Activated CD8-positive, alpha-beta memory T cell treated with anti-CD3 and anti-CD28 coated beads, Interleukin-2, amount 10 ng/mL, durations not matched to agents 7 days and 5 days (primary cell): ENCODE measurements around the gene EPHB6. TPM values are rescaled to one million over a fixed set of nuclear protein-coding genes. Genes with fewer than 3 reads are reported as not detected.

ENCODE experiments used
- ATAC-seq: fragments of 150-1000 bp; cut with Tn5 transposase; one replicate; pipeline ENCODE4 v1.10.0; 2021; ENCODE audit warnings: moderate library complexity
- CTCF ChIA-PET: fragments of 350-600 bp; sonication (Branson Sonifier 250); formaldehyde crosslinking; loops from one replicate; lab custom pipeline; 2021; ENCODE audit warnings: antibody characterized with exemption; lab: Charles Lee
- DNase-seq: peaks from one replicate; pipeline ENCODE4 v3.0.0-alpha.2; 2020
- H3K27ac Mint-ChIP-seq: one replicate; pipeline ENCODE4 v1.8.0; 2021; ENCODE audit warnings: mild to moderate bottlenecking, mixed read lengths
- H3K27me3 Mint-ChIP-seq: one replicate; pipeline ENCODE4 v1.8.0; 2021; ENCODE audit warnings: mixed read lengths
- H3K36me3 Mint-ChIP-seq: one replicate; pipeline ENCODE4 v1.8.0; 2021; ENCODE audit warnings: mild to moderate bottlenecking, mixed read lengths
- H3K4me1 Mint-ChIP-seq: one replicate; pipeline ENCODE4 v1.8.0; 2021; ENCODE audit warnings: mixed read lengths
- H3K4me3 Mint-ChIP-seq: one replicate; pipeline ENCODE4 v1.8.0; 2021; ENCODE audit warnings: mild to moderate bottlenecking, moderate library complexity, mixed read lengths
- H3K9me3 Mint-ChIP-seq: one replicate; pipeline ENCODE4 v1.8.0; 2022; ENCODE audit warnings: low read depth, mixed read lengths
- total RNA-seq, 2 experiments: library from RNA; stranded (reverse); gene quantifications; one replicate each; pipeline ENCODE4 v1.2.3, GENCODE V29; 2021

The EPHB6 gene
- total RNA-seq, 2 experiments from 2014 or later = 5.1 to 7.5 TPM

- no peaks in the 10 kb centered on the region for H3K9me3 Mint-ChIP-seq
- no peak overlapping the region for H3K27ac Mint-ChIP-seq
- DNase-seq (no peak), ATAC-seq (no peak)
- peaks cover 12% of the 10 kb centered on the region for H3K27me3 Mint-ChIP-seq
- H3K4me1 Mint-ChIP-seq = no peaks in the 10 kb centered on the region
- H3K36me3 Mint-ChIP-seq = no peaks in the 10 kb centered on the region
- CTCF ChIA-PET = interaction anchor here (1.2 to 1.8 kb wide), 4 partner anchors 9 to 372 kb away, joined by 3 to 7 read pairs (median 4); no protein-coding TSS in a partner anchor
- H3K4me3 Mint-ChIP-seq = no peak overlapping the region
Measured at GRCh38 chr7:142842251-142842766, 12.6 kb upstream of the EPHB6 start.

DNA sequence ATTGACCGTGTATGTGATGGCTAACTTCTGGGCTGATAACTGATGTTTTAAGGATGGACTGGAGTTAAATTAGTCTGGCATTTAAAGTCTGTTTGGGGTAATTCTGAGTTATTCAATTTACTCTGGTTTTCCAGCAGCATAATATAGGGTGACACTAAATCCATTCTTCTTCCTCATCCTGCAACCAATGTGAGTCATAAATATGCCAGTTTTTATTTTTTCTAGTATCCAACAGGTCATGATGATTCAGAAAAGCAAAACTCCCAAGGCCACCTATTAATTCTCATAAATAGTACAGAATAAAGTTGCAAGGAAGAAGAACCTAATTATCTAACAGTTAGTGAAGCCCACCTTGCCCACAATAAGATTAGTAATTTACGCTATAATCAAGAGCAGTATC lies 7.5 kb upstream of the EPHB6 start:
- no peaks in the 10 kb centered on the region for H3K9me3 Mint-ChIP-seq

GRCh38 chr7:142851269-142851668 lies 3.6 kb upstream of the EPHB6 start:
- CTCF ChIA-PET = interaction anchor here (1.0 to 1.4 kb wide), 9 partner anchors 10 to 548 kb away, joined by 3 to 5 read pairs (median 4); no protein-coding TSS in a partner anchor
- Mint-ChIP-seq H3K36me3 (no peaks in the 10 kb centered on the region), H3K4me1 (peaks cover 4% of the 10 kb centered on the region), H3K27me3 (peaks cover 23% of the 10 kb centered on the region), H3K4me3 (no peak overlapping the region), H3K9me3 (no peaks in the 10 kb centered on the region), H3K27ac (no peak overlapping the region)
- ATAC-seq (no peak), DNase-seq (no peak)

More for the DNA sequence above, 7.5 kb upstream of the EPHB6 start:
- no peak for DNase-seq
- CTCF ChIA-PET = no interaction called here
- no peak for ATAC-seq
- H3K4me3 Mint-ChIP-seq = no peak overlapping the region
- no peaks in the 10 kb centered on the region for H3K36me3 Mint-ChIP-seq
- peaks cover 24% of the 10 kb centered on the region for H3K27me3 Mint-ChIP-seq
- no peaks in the 10 kb centered on the region for H3K4me1 Mint-ChIP-seq
- no peak overlapping the region for H3K27ac Mint-ChIP-seq

DNA sequence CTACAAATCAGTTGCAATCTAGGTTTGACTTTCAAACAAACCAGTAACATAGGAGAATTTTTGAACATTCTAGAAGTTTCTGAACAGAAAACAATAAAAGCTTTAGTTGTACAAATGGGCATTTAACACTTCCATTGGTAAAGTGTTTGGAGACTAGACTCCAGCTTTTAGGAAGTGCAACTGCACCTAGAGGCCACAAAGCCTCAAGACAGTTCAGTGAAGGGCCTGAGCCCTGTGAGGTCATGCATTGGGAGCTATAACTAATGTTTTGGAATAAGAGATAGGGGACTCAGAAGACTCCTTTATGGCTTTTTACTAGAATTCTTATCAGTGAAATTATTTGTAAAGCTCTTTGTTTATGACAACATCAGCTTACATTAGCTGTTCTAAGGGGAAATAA lies 3.0 kb upstream of the EPHB6 start:
- ATAC-seq = no peak
- no peaks in the 10 kb centered on the region for H3K36me3 Mint-ChIP-seq
- no peak overlapping the region for H3K27ac Mint-ChIP-seq
- peaks cover 4% of the 10 kb centered on the region for H3K4me1 Mint-ChIP-seq
- CTCF ChIA-PET = interaction anchor here (0.7 to 1.4 kb wide), 10 partner anchors 9 to 548 kb away, joined by 3 to 5 read pairs (median 4); no protein-coding TSS in a partner anchor
- peaks cover 26% of the 10 kb centered on the region for H3K27me3 Mint-ChIP-seq
- DNase-seq = no peak
- no peaks in the 10 kb centered on the region for H3K9me3 Mint-ChIP-seq
- no peak overlapping the region for H3K4me3 Mint-ChIP-seq

- peaks cover 4% of the 10 kb centered on the region for H3K4me1 Mint-ChIP-seq
- peak overlapping the region; percentile 77 for H3K27ac Mint-ChIP-seq
- H3K4me3 Mint-ChIP-seq = peak overlapping the region; percentile 88
- ATAC-seq (peak; percentile 84), DNase-seq (peak; percentile 78)
- CTCF ChIA-PET = interaction anchor here (0.8 to 3.2 kb wide), 17 partner anchors 11 to 549 kb away, joined by 3 to 23 read pairs (median 4); no protein-coding TSS in a partner anchor
- H3K27me3 Mint-ChIP-seq = peaks cover 15% of the 10 kb centered on the region
- H3K36me3 Mint-ChIP-seq = no peaks in the 10 kb centered on the region
- no peaks in the 10 kb centered on the region for H3K9me3 Mint-ChIP-seq
Measured at GRCh38 chr7:142853739-142854371, 1.0 kb upstream of the EPHB6 start.

DNA sequence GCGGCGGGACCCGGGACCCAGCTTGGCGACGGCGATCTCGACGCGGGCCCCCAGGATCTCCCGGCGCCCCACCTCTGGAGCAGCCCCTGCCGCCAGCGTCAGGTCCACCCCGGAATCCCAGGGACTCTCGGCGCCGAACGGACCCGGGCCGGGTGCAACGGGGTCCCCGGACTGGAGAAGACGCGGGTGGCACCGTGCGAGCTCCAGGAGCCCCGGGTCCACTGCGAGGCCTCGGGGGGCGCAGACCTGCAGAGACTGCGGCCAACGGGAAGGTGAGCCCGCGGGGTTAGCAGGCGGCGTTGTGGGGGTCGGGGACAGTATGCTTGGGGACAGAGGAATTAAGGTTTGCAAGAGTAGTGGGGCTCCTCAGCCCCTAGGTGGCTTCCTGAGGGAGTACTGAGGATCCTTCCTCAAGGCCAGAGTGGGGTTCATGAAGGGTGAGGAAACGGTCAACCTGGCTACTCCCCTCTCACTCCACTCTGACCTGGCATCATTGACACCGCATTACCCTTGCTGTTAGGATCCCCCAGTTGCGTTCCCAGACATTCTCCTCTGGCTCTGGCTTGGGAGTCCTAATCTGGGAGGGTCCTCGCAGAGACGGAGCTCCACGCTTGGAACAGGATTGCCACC lies 353 bp downstream of the EPHB6 start:
- Mint-ChIP-seq H3K36me3 (no peaks in the 10 kb centered on the region), H3K9me3 (no peaks in the 10 kb centered on the region), H3K27me3 (peaks cover 8% of the 10 kb centered on the region), H3K27ac (no peak overlapping the region), H3K4me3 (peak overlapping the region; percentile 54), H3K4me1 (peaks cover 4% of the 10 kb centered on the region)
- no peak for DNase-seq
- ATAC-seq = peak; percentile 4
- CTCF ChIA-PET = interaction anchor here (0.7 to 3.2 kb wide), 16 partner anchors 11 to 476 kb away, joined by 3 to 23 read pairs (median 4); no protein-coding TSS in a partner anchor

- Mint-ChIP-seq H3K27ac (no peak overlapping the region), H3K4me1 (peaks cover 4% of the 10 kb centered on the region), H3K27me3 (peaks cover 9% of the 10 kb centered on the region), H3K4me3 (peak overlapping the region; percentile 54), H3K9me3 (no peaks in the 10 kb centered on the region), H3K36me3 (no peaks in the 10 kb centered on the region)
- CTCF ChIA-PET = interaction anchor here (0.7 to 3.2 kb wide), 11 partner anchors 11 to 477 kb away, joined by 3 to 23 read pairs (median 6); no protein-coding TSS in a partner anchor
- ATAC-seq = no peak
- no peak for DNase-seq
Measured at GRCh38 chr7:142855756-142856564, 1.1 kb downstream of the EPHB6 start.

- no peak for DNase-seq
- Mint-ChIP-seq H3K36me3 (no peaks in the 10 kb centered on the region), H3K27ac (no peak overlapping the region), H3K9me3 (no peaks in the 10 kb centered on the region), H3K4me3 (no peak overlapping the region), H3K4me1 (peaks cover 4% of the 10 kb centered on the region), H3K27me3 (peaks cover 9% of the 10 kb centered on the region)
- ATAC-seq = no peak
- CTCF ChIA-PET = interaction anchor here (3.2 kb wide), 1 partner anchor 10 kb away, joined by 18 read pairs; no protein-coding TSS in a partner anchor
Measured at GRCh38 chr7:142856565-142857245, 1.8 kb downstream of the EPHB6 start.

- DNase-seq (no peak), ATAC-seq (no peak)
- Mint-ChIP-seq H3K27ac (no peak overlapping the region), H3K4me1 (peaks cover 4% of the 10 kb centered on the region), H3K36me3 (no peaks in the 10 kb centered on the region), H3K9me3 (no peaks in the 10 kb centered on the region), H3K27me3 (peaks cover 7% of the 10 kb centered on the region), H3K4me3 (no peak overlapping the region)
- CTCF ChIA-PET = interaction anchor here (0.7 to 2.2 kb wide), 4 partner anchors 9 to 358 kb away, joined by 3 to 6 read pairs (median 4); no protein-coding TSS in a partner anchor
Measured at GRCh38 chr7:142857625-142858024, 2.7 kb downstream of the EPHB6 start.

DNA sequence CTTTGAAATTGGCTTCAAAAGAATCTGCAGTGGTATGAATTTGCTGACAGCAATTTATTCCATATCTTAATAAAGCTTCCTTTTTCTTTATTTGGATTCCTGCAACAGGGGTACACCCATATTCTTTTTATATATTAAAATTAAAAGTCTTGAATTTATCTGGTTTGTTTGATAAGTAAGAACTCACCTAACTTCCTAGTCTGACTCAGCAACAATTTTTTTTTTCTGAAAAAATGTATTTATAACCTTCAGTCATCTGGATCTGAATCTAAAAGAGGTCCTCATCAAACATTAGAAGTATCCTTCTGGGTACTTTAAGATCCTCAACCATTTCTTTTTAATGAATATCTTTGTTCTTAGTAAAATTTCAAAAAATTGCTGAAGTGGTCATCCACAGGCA lies 4.5 kb downstream of the EPHB6 start:
- DNase-seq (no peak), ATAC-seq (no peak)
- CTCF ChIA-PET = interaction anchor here (1.2 to 2.2 kb wide), 3 partner anchors 8 to 144 kb away, joined by 3 to 7 read pairs (median 6); no protein-coding TSS in a partner anchor
- no peak overlapping the region for H3K27ac Mint-ChIP-seq
- no peaks in the 10 kb centered on the region for H3K9me3 Mint-ChIP-seq
- no peak overlapping the region for H3K4me3 Mint-ChIP-seq
- H3K4me1 Mint-ChIP-seq = no peaks in the 10 kb centered on the region
- H3K36me3 Mint-ChIP-seq = no peaks in the 10 kb centered on the region
- H3K27me3 Mint-ChIP-seq = peaks cover 7% of the 10 kb centered on the region

DNA sequence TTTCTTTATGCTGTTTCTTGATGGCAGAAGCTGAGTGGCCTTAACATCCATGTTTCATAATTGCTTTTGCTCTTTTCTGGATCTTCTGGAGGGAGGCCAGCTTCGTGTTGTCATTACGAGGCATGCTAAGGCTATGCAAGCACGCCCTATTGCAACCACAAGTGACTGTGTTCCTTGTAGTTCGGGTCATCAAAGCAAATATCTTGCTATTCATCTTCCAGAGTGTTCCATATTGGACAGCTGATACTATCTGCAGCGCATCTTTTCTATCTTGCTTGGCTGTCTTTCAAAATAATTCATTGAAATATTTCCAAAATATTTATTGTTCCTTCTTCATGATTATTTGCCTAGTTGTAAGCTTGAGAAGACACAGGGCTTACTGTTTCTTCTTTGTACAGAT lies 5.0 kb downstream of the EPHB6 start:
- Mint-ChIP-seq H3K27ac (no peak overlapping the region), H3K9me3 (no peaks in the 10 kb centered on the region), H3K4me1 (no peaks in the 10 kb centered on the region), H3K27me3 (peaks cover 7% of the 10 kb centered on the region), H3K36me3 (no peaks in the 10 kb centered on the region), H3K4me3 (no peak overlapping the region)
- DNase-seq (no peak), ATAC-seq (no peak)
- CTCF ChIA-PET = interaction anchor here (0.7 to 2.2 kb wide), 4 partner anchors 12 to 342 kb away, joined by 3 to 7 read pairs (median 4); no protein-coding TSS in a partner anchor

DNA sequence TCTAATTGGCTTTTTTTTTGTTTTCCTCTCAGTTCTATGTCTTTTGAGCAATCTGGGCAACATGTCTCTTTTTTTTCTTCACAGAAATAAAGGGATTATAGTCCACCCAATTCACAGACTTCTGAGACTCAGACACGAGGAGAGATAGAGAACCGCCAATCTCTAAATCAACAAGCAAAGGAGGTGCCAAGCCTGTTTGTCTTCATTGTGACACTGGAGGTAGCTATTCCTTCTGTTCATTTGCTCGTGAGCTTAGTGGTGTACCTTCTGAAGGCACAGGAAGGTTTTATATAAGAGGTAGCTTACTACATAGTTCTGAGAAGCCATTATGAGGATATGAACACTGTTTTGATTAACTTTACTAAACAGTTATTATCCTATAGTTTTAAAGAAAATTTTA lies 6.1 kb downstream of the EPHB6 start:
- CTCF ChIA-PET = interaction anchor here (0.9 to 2.8 kb wide), 6 partner anchors 12 to 341 kb away, joined by 3 to 9 read pairs (median 4); no protein-coding TSS in a partner anchor
- Mint-ChIP-seq H3K27me3 (peaks cover 7% of the 10 kb centered on the region), H3K27ac (no peak overlapping the region), H3K9me3 (no peaks in the 10 kb centered on the region), H3K4me3 (no peak overlapping the region), H3K4me1 (no peaks in the 10 kb centered on the region), H3K36me3 (no peaks in the 10 kb centered on the region)
- DNase-seq = no peak
- ATAC-seq = no peak
